Stimulated activated CD8-positive, alpha-beta memory T cell treated with anti-CD3 and anti-CD28 coated beads, Interleukin-15, amount 100 ng/mL, for 1 hour (primary cell): ENCODE measurements around the gene PNRC1.
"Not testable (repeated sequence)": the region's sequence is repeated elsewhere in the genome, so short reads cannot be mapped to it uniquely, and the experiment has no call there.

Source experiments
- DNase-seq: peaks from one replicate; pipeline ENCODE4 v3.0.0-alpha.2; 2020; ENCODE audit warnings: low read depth

The PNRC1 gene

DNA sequence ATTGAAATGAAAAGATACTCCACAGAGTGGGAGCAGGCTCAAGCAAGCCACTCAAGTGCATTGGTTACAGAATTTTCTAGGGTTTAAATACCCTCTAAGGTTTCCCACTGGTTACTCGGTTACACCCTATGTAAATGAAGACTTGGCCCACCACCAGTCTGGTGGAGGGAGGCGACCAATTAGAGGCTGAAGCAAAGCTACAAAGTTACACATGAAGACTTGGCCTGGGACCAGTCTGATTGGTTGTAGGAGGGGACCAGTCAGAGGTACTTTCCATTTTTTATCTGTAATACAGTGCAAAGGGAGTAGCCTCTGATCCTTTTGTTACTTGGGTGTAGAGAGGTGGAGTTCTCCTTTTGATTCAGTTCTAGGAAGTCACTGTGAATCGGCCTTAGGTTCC, 29.7 kb downstream of the PNRC1 start:
- no peak for DNase-seq

DNA sequence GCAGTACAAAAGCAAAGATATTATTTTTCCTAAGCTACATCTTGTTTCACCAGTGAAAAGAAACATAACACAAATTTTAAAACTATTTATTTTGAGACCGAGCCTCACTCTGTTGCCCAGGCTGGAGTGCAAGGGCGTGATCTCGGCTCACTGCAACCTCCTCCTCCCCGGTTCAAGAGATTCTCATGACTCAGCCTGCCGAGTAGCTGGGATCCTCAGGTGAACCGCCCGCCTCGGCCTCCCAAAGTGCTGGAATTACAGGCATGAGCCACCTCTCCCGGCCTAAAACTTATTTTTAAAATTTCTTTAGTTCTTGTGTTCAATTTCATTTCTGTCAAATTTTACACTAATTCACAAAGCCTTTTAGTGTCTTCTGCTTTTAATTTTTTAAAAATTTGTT, 31.4 kb downstream of the PNRC1 start:
- DNase-seq, result no peak

DNA sequence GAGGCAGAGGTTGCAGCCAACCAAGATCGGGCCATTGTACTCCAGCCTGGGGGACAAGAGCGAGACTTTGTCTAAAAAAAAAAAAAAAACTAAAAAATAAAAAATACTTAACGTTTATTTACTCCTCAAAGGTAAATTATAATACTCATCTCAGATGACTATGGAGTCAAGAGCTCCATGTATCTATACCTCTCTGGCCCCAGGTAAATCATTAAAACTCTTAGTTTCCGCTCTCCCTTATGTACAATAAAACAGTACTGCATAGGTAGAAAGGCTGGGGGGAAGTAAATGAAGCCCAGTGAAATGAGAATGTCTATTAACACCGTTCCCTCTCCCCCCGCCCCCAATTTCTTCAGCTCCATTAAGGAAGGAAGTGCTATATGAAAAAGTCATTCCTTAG, 36.2 kb downstream of the PNRC1 start:
- no peak for DNase-seq

GRCh38 chr6:89117211-89118108, 36.9 kb downstream of the PNRC1 start, which contains the start of gene SRSF12:
TSS of gene SRSF12 (minus strand) at chr6:89118071. CDS start at chr6:89117887, 184 bp downstream.
- DNase-seq, result no peak

GRCh38 chr6:89118931-89119330, 38.4 kb downstream of the PNRC1 start:
- no peak for DNase-seq

GRCh38 chr6:89120371-89120770, 39.8 kb downstream of the PNRC1 start:
- no peak for DNase-seq

GRCh38 chr6:89121934-89122333, 41.4 kb downstream of the PNRC1 start:
- DNase-seq, result no peak

- DNase-seq, result no peak
Measured at GRCh38 chr6:89122625-89123024, 42.1 kb downstream of the PNRC1 start.

- not testable (repeated sequence) for DNase-seq
Measured at GRCh38 chr6:89128256-89128671, 47.7 kb downstream of the PNRC1 start.

- no peak for DNase-seq
Measured at GRCh38 chr6:89131599-89131998, 51.0 kb downstream of the PNRC1 start.

- DNase-seq, result no peak
Measured at GRCh38 chr6:89132057-89132456, 51.5 kb downstream of the PNRC1 start.

- no peak for DNase-seq
Measured at GRCh38 chr6:89133981-89134380, 53.4 kb downstream of the PNRC1 start.

DNA sequence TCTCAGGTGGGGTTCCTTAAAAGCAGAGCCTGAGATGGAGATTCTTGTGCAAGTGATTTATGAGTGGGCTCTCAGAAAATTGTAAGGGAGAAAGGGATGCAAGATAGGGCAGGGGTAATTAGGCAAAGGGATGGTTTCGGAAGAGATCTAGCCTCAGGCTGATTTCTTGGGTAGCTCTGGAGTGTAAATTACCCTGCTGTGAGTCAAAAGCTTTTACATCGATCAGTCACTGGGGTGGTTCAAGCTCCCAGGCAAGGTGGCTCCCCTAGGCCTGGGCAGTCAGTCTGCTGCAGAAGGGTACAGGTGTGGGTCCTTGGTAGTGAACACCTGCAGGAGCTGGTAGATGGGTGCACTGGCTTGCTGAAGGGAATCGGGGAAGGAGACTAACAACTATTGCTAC, 54.2 kb downstream of the PNRC1 start:
- no peak for DNase-seq
